HG03097 (cell line): ENCODE results near the gene ESR1.

Experiments used
- ATAC-seq: cut with Tn5 transposase; IDR thresholded peaks from one replicate; pipeline ENCODE4 v1.9.1; 2021; ENCODE audit not compliant: unreplicated experiment, low FRiP score

The ESR1 gene

DNA sequence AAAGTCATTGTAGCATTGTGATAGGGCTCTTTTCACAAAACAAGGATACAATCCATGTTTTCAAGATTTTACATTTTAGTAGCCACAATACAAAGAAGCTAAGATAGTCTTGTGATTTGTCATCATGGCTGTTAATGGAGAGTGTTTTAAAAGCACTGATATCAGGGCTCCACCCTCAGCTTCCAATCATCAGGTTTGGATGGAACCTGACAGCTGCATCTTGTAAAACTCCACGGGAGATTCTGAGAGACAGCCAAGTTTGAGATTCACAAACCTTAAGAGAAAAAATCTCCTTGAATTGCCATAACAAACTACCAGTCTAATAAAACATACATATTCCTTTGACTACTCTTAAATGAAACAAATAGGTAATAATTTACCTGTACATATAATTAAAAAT lies 280.2 kb downstream of the ESR1 start:
- ATAC-seq, result no peak

DNA sequence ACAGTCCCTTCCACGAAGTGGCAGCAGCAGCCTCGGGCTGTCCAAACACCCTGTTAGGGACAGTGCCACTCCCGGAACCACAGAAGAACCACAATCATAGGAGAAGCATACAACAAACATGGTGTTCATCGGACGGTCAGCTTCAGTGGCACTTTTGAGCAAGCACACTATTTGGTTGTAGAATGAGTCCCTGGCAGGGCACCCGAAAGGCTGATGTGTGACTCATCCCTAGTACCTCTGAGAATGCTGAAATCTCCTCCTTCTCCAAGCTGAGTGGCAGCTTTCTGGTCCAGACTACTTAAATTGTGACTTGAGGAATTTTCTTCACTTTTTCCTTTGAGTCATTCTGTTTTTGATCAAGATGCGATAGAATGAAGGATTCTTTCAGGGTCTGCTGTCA lies 282.5 kb downstream of the ESR1 start:
- no peak for ATAC-seq

DNA sequence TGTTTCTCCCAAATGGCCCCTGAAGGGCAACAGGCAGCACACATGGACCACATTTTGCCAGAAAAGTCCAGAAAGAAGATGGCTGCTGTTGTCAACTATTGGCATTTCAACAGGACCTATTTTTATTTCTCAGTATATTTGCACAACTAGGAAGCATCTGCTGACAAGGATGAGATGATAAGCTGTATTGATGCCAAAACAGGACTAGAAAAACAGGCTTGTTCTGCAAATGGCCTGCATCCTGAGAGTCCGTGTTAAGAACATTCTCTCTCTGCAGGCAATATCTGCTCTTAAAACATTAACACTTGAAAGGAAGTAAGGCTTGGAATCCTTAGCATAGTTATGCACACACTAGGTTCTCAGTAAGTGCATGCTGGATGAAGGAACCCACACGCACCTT lies 283.7 kb downstream of the ESR1 start:
- no peak for ATAC-seq

DNA sequence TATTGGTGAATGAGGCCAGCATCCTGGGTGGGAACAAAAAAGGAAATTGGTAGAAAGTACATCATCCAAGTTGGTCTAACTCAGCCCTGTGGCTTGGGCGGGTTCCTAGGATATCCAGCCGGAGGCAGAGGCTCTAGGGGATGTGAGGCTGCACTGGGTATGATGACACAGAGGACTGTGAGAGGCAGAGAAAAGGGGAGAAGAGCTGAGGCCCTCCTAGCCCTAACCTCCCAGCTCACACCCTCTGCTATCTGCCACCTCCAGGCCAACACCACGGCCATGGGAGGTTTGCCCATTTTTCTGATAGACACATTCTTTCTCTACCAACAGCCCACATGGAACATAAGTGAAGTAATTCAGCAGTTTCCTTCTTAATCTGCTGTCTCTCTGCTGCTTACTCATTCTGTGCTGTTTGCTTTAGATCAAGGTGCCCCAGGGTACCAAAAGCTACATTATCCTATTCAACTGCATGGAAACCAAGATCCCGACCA lies 284.4 kb downstream of the ESR1 start:
- no peak for ATAC-seq

DNA sequence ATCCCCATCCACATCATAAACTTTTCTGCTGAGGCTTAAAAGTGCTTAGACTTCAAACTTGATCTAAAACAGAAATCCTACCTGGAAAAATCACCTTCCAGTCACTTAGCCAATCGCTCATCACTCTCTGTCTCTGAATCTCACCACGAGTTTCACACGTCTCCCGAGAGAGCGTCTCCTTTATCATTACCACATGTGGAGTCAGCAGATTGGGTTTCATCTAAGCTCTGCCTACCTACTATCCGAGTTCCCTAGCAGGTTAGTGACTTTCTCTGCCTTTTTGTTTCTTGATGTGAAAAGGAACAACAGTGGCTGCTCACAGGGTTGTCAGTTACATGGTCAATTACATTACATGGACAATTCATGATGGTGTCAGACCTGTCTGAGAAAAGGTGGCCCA lies 286.2 kb downstream of the ESR1 start:
- ATAC-seq, result no peak

DNA sequence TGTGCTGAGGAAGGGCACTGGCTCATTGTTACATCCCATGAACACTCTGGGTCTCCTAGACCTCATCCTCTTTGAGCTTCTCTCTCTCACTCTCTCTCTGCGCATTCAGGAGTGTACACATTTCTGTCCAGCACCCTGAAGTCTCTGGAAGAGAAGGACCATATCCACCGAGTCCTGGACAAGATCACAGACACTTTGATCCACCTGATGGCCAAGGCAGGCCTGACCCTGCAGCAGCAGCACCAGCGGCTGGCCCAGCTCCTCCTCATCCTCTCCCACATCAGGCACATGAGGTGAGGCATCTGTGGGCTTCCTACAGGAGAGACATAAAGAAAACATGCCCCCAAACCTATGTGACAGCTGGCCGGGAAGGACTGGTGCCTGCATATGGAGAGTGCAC lies 286.8 kb downstream of the ESR1 start:
- no peak for ATAC-seq

DNA sequence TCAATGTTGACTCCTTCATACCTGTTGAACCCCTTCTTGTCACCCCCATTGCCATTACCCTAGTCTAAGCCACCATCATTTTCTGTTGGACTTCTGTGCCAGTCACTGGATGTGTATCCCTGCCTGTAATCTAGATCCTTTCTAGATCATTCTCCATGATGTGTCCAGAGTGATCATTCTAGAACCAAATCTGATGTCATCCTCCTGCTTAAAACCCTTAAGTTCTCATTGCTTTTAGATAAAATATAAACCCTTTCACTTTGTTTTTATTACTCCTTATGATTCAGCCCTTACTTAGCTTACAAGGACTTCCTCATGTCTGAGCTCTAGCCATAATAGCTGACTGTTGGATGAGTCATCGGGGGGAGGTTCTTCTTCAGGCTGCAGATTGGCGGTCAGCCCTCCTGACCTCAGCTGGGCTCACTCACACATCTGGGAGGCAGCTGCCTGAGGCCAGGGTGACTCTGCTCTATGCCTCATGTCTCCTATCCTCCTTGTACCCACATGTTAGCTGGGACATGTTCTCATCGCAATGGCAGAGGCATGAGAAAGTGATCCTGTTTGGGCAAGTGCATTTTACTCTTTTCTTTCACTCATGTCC lies 287.6 kb downstream of the ESR1 start:
- no peak for ATAC-seq

DNA sequence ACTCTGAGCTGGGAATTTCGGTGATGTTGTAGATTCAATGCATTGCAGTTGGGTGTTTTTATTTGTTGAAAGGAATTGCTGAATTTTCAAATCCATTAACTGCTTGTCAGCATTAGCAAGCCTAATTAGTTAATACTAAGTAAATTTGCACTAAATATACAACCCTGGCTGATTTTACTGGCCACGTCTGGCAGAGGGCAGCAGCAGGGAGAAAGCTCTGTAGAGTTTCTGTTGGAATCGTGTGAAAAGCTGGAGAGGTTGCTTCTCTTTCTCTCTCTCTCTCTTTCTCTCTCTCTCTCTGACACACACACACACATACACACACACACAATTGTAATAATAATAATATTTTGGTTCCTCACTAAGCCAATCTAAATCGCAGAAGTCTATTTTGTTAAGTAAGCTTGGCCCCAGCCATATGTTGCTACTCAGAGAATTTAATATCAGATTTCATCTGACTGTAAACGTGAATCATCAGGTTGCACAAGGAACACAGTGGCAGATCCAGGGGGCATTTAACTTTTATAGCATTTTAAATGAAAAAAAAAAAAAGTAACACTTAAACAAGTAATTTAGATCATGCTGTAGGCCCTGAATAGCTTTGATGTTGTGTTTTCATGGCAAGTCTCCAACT lies 289.5 kb downstream of the ESR1 start:
- no peak for ATAC-seq

DNA sequence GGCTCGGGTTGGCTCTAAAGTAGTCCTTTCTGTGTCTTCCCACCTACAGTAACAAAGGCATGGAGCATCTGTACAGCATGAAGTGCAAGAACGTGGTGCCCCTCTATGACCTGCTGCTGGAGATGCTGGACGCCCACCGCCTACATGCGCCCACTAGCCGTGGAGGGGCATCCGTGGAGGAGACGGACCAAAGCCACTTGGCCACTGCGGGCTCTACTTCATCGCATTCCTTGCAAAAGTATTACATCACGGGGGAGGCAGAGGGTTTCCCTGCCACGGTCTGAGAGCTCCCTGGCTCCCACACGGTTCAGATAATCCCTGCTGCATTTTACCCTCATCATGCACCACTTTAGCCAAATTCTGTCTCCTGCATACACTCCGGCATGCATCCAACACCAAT lies 291.2 kb downstream of the ESR1 start:
- ATAC-seq, result no peak

DNA sequence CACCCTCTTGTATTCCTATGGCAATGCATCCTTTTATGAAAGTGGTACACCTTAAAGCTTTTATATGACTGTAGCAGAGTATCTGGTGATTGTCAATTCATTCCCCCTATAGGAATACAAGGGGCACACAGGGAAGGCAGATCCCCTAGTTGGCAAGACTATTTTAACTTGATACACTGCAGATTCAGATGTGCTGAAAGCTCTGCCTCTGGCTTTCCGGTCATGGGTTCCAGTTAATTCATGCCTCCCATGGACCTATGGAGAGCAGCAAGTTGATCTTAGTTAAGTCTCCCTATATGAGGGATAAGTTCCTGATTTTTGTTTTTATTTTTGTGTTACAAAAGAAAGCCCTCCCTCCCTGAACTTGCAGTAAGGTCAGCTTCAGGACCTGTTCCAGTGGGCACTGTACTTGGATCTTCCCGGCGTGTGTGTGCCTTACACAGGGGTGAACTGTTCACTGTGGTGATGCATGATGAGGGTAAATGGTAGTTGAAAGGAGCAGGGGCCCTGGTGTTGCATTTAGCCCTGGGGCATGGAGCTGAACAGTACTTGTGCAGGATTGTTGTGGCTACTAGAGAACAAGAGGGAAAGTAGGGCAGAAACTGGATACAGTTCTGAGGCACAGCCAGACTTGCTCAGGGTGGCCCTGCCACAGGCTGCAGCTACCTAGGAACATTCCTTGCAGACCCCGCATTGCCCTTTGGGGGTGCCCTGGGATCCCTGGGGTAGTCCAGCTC lies 292.1 kb downstream of the ESR1 start:
- no peak for ATAC-seq

DNA sequence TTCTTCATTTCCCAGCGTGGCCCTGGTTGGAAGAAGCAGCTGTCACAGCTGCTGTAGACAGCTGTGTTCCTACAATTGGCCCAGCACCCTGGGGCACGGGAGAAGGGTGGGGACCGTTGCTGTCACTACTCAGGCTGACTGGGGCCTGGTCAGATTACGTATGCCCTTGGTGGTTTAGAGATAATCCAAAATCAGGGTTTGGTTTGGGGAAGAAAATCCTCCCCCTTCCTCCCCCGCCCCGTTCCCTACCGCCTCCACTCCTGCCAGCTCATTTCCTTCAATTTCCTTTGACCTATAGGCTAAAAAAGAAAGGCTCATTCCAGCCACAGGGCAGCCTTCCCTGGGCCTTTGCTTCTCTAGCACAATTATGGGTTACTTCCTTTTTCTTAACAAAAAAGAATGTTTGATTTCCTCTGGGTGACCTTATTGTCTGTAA lies 292.7 kb downstream of the ESR1 start:
- ATAC-seq, result no peak

DNA sequence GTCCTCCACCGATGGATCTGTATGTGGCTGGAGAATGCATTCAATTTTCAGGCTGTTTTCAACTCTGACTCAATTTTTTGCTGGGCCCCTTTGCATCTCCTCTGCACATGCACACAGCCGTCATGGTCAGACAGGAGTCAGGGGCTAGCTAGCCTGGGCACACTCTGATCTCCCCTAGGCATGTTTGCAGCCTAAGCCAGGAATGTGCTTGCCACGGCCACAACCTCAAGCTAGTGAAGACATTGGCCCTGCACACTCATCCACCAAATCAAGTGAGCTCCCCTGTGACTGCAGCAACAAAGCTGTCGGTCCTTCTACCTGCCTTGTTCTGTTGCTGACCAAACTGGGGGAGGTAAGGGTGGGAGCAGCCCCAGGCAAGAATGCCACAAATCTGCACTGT lies 300.5 kb downstream of the ESR1 start:
- no peak for ATAC-seq

DNA sequence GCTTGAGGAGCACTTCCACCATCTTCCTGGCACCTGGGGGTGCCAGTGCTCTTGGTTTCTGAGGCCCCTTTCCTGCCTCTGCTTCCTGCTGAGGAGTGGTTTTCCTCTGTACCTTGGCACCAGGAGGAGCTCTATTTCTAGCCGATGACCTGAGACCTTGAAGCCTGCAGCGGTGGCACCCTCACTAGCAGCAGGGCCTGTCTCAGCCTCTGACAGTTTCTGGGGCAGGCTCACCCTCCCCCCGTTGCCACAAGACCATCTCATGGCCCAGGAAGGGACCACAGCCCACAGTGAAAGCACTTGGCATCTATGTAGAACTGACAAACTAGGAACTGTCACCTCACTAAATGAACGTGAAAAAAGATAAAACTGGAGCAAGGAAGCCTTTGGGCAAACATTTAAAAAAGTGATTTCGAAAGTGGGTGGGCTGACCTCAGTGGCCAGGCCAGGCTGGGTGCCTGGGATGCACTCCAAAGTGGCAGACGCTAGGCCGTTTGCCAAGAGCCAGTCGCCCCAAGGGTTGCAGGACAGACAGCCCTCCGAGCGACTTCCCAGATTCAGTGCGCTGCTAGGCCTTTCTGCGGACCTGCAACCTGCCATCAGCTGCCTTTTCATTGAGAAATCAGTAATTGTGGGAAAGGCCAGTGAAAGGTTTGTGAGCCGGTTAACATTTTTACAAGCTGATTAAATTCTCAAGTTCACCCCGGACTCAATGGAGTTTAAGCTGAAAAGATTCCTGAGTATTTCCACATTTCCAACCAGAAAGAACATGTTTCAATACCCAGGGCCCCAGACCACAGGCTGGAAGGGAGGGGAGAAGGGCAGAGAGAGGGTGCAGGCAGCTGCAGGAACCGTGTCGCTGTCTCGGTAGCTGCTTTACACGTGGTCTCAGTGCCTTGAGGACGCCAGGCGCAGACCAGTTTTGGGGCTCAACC lies 303.7 kb downstream of the ESR1 start:
- ATAC-seq, result no peak

DNA sequence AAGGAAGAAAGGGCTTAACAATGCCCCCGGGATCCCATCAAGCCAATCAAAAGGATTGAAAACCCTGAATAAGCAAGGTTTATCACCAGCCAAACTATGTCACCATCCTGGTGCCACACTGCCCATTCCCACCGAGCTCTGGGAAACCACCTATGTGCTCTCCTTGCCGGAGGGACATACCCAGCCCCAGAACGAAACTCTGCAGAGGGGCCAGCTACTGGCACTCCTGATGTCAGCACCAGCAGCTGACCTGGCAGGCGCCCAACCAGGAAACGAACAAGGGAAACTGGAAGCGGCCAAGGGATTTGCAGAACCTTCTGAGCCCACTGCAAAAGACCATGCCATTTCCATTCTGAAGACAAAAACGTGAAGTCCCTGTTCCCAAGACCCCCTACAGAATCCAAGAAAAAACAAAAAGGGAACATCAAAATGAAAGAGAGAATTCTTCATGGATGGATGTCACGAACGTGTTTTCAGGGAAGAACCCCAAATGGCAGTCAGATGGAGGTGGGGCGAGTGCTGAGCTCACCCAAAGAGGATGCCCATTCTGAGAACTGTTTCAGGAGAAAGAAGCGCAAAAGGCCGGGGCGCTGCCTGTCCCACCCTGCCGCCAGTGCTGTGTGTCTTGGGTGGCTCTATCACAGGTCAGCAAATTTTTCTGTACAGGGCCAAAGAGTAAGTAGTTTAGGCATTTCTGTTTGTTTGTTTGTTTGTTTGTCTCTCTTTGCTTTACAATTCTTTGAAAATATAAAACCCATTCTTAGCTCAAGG lies 305.2 kb downstream of the ESR1 start:
- no peak for ATAC-seq

DNA sequence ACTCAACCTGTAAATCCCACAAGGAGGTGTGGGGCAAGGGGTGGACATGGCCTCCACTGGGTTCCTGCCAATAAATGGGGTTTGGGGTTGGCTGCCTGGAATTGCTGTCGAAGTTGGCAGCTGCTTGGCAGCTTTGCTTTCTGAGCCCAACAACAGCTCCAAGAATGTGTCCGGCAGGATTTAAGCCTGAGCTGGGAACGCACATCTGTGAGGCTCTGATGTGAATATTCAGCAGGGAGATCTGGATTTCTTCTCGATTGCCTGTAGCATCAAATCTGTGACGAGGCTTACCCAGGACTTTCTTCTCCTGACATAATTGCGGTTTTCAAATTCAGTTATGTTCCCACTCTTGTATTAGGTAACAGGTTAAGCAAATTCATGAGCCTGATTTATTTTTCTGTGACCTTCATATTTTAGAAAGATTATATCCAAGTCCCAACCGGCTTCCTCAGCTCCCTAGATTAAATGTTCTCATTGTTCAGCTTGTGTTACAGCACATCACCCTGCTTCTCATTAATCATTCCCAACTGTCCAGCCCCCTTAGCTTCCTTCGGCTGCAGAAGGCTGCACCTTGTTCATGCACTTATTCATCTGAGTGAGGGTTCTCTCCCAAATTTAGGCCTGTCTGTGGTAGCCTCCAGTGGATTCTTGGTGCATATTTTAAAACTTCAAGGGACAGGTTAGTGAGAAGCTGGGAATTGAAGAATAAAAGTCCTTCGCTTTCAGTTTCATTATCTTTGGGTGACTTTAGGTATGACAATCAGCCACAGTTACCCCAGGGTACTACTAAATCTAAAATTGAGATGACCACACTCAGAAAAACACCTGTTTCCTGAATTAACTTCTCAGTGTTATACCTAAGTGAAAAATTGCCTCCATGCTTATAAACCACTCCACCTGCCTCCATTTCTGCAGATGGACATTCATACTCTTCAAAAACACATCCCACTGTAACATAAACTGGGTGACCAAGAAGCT lies 310.0 kb downstream of the ESR1 start:
- ATAC-seq, result peak; percentile 57

DNA sequence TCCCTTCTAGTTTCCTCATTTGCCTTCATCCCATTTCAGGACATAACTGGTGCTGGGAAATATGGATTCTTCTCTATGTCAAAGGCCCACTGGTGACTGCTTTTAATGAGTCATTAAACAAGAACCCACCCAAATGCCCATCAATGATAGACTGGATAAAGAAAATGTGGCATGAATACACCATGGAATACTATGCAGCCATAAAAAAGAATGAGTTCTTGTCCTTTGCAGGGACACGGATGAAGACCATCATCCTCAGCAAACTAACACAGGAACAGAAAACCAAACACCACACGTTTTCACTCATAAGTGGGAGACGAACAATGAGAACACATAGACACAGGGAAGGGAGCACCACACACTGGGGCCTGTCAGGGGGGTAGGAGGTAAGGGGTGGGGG lies 310.7 kb downstream of the ESR1 start:
- no peak for ATAC-seq

DNA sequence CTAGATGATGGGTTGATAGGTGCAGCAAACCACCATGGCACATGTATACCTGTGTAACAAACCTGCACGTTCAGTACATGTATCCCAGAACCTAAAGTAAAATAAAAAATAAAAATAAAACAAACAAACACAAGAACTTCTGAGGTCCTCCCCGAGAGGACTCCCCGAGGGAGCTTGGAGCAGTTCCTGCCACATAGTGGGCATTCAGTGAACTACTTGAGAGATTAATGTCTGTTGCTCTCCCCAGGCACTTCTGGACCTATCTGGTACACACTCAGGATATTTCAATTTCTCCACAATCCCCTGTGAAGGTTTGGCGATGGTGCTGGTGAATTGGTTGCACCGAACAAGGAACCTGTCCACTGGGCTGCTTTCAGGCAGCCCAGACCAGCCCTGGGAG lies 311.2 kb downstream of the ESR1 start:
- no peak for ATAC-seq

DNA sequence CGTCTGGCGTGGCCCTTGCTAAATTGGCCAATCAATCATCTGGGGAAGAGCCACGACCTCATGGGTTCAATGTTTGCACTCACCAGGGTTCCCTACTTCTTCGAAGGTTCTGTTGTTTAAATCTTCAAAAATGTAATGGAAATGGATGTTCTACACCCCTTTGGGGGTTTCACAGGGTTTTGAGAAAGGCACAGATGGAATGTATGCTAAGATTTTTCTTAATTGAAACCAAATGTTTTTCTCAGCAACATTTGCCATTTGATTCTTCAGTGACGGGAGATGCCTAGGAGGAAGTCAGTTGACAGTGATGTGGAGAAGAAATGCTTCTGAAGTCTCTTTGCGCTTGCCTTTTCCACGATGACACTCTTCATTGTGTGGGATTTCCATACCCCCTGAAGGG lies 312.3 kb downstream of the ESR1 start:
- ATAC-seq, result no peak

DNA sequence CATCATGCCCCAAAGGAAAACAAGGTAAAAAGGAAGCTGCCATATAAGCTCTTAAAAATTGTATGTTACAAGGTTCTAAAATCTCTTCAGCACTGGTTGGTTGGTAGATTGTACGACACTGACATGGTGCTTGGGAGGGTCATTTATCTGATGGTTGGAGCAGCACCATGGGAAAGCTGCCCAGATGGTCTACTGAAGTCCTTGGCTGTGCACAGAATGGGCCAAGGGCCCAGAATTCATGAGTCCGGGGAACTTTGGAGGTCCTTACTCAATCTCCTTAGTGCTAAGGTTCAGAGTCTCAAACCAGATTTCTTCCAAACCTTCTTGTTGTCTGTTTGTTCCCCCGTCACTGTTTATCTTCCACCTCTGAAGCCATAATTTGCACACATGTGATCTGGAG lies 314.4 kb downstream of the ESR1 start:
- no peak for ATAC-seq
